ENCODE data around the gene NKTR.

GRCh38 chr3:42691816-42692666, 91.6 kb downstream of the NKTR start:
- TF ChIP-seq RAD21 (conservative IDR thresholded peaks at IDR 0.05) (no peak), CTCF (IDR thresholded peaks at IDR 0.05; ENCODE audit: poor library complexity, severe bottlenecking) (no peak), MXI1 (conservative IDR thresholded peaks at IDR 0.05; ENCODE audit: poor library complexity, severe bottlenecking) (no peak), POLR2AphosphoS5 (IDR thresholded peaks at IDR 0.05) (no peak), EP300 (conservative IDR thresholded peaks at IDR 0.05; ENCODE audit: poor library complexity, severe bottlenecking) (no peak), TAF1 (IDR thresholded peaks at IDR 0.05; ENCODE audit: low read depth) (no peak), EZH2 (IDR thresholded peaks at IDR 0.05; ENCODE audit: borderline replicate concordance, insufficient read depth, low read length, poor library complexity, severe bottlenecking) (no peak), SMC3 (conservative IDR thresholded peaks at IDR 0.05; ENCODE audit: poor library complexity) (no peak)

Measured in neural cell (in vitro differentiated cells).